Stomach smooth muscle (tissue), 2 donors: ENCODE measurements around the gene ALK.
"Not testable (repeated sequence)": the region's sequence is repeated elsewhere in the genome, so short reads cannot be mapped to it uniquely, and the experiment has no call there.

Experiments used
- H3K27ac ChIP-seq: one replicate; pipeline ENCODE4 v1.7.0; 2013; ENCODE audit warnings: mild to moderate bottlenecking, low read length, inconsistent platforms
- H3K27me3 ChIP-seq, 2 donors: one replicate each; pipeline ENCODE4 v1.7.0; 2013; ENCODE audit warnings: low read length in 2 of 2; ENCODE audit not compliant: insufficient read depth in 2 of 2, control insufficient read depth in 1 of 2
- H3K36me3 ChIP-seq, 2 donors: one replicate each; pipeline ENCODE4 v1.7.0; 2013; ENCODE audit warnings: low read length in 2 of 2; ENCODE audit not compliant: control insufficient read depth in 2 of 2, insufficient read depth in 2 of 2
- H3K4me1 ChIP-seq: one replicate; pipeline ENCODE4 v1.7.0; 2013; ENCODE audit warnings: low read length; ENCODE audit not compliant: control insufficient read depth, insufficient read depth
- H3K4me3 ChIP-seq, 2 donors: one replicate each; pipeline ENCODE4 v1.7.0; 2013; ENCODE audit warnings: low read length in 2 of 2
- H3K9ac ChIP-seq, 2 donors: one replicate each; pipeline ENCODE4 v1.7.0; 2013; ENCODE audit warnings: low read length in 2 of 2, mild to moderate bottlenecking in 1 of 2
- H3K9me3 ChIP-seq, 2 donors: one replicate each; pipeline ENCODE4 v1.7.0; 2013; ENCODE audit warnings: low read length in 2 of 2; ENCODE audit not compliant: control insufficient read depth in 2 of 2
- donor health status: healthy.
- donor health status: Pancreatic carcinoma.

ALK gene

GRCh38 chr2:29761278-29761677 is 160.1 kb downstream of the ALK start:
- Histone ChIP-seq H3K4me1 (no peaks in the 10 kb centered on the region), H3K27me3 (peaks cover 0 to 3% of the 10 kb centered on the region in 2 donors), H3K27ac (no peak overlapping the region), H3K36me3 (no peaks in the 10 kb centered on the region), H3K4me3 (no peak overlapping the region), H3K9me3 (no peaks in the 10 kb centered on the region), H3K9ac (no peak overlapping the region)

- no peaks in the 10 kb centered on the region for H3K36me3 ChIP-seq
- peaks cover 0 to 3% of the 10 kb centered on the region in 2 donors for H3K27me3 ChIP-seq
- H3K4me1 ChIP-seq = no peaks in the 10 kb centered on the region
- H3K27ac ChIP-seq = no peak overlapping the region
- H3K9me3 ChIP-seq = no peaks in the 10 kb centered on the region
- no peak overlapping the region for H3K4me3 ChIP-seq
- no peak overlapping the region for H3K9ac ChIP-seq
Observed at GRCh38 chr2:29760008-29760407, 161.4 kb downstream of the ALK start.

GRCh38 chr2:29759360-29759759 is 162.0 kb downstream of the ALK start:
- peaks cover 0 to 3% of the 10 kb centered on the region in 2 donors for H3K27me3 ChIP-seq
- H3K27ac ChIP-seq = no peak overlapping the region
- no peak overlapping the region for H3K4me3 ChIP-seq
- no peaks in the 10 kb centered on the region for H3K9me3 ChIP-seq
- H3K4me1 ChIP-seq = no peaks in the 10 kb centered on the region
- no peak overlapping the region for H3K9ac ChIP-seq
- no peaks in the 10 kb centered on the region for H3K36me3 ChIP-seq

GRCh38 chr2:29755829-29756228 is 165.6 kb downstream of the ALK start:
- Histone ChIP-seq H3K27ac (no peak overlapping the region), H3K9me3 (no peaks in the 10 kb centered on the region), H3K4me3 (no peak overlapping the region), H3K9ac (no peak overlapping the region), H3K4me1 (no peaks in the 10 kb centered on the region), H3K27me3 (peaks cover 0 to 3% of the 10 kb centered on the region in 2 donors), H3K36me3 (no peaks in the 10 kb centered on the region)

GRCh38 chr2:29755233-29755632 is 166.2 kb downstream of the ALK start:
- H3K4me3 ChIP-seq = no peak overlapping the region

GRCh38 chr2:29753671-29754444 is 167.5 kb downstream of the ALK start:
- H3K27me3 ChIP-seq = no peaks in the 10 kb centered on the region
- H3K4me1 ChIP-seq = no peaks in the 10 kb centered on the region
- H3K9me3 ChIP-seq = no peaks in the 10 kb centered on the region
- no peak overlapping the region for H3K9ac ChIP-seq
- no peaks in the 10 kb centered on the region for H3K36me3 ChIP-seq
- H3K27ac ChIP-seq = no peak overlapping the region
- no peak overlapping the region for H3K4me3 ChIP-seq

More at GRCh38 chr2:29755233-29755632, 166.2 kb downstream of the ALK start:
- Histone ChIP-seq H3K9ac (no peak overlapping the region), H3K27me3 (no peaks in the 10 kb centered on the region), H3K4me1 (no peaks in the 10 kb centered on the region), H3K27ac (no peak overlapping the region), H3K36me3 (no peaks in the 10 kb centered on the region), H3K9me3 (no peaks in the 10 kb centered on the region)

- no peaks in the 10 kb centered on the region for H3K9me3 ChIP-seq
- H3K36me3 ChIP-seq = no peaks in the 10 kb centered on the region
- H3K9ac ChIP-seq = no peak overlapping the region
- no peaks in the 10 kb centered on the region for H3K4me1 ChIP-seq
- no peak overlapping the region for H3K4me3 ChIP-seq
- H3K27ac ChIP-seq = no peak overlapping the region
- H3K27me3 ChIP-seq = no peaks in the 10 kb centered on the region
Observed at GRCh38 chr2:29751390-29751789, 170.0 kb downstream of the ALK start.

GRCh38 chr2:29750463-29750862 is 170.9 kb downstream of the ALK start:
- not testable (repeated sequence) for H3K27ac ChIP-seq, H3K4me1 ChIP-seq, H3K4me3 ChIP-seq, H3K9me3 ChIP-seq, H3K27me3 ChIP-seq, H3K9ac ChIP-seq, H3K36me3 ChIP-seq

GRCh38 chr2:29749843-29750242 is 171.5 kb downstream of the ALK start:
- no peak overlapping the region for H3K4me3 ChIP-seq
- no peak overlapping the region for H3K27ac ChIP-seq
- no peaks in the 10 kb centered on the region for H3K27me3 ChIP-seq
- H3K9ac ChIP-seq = no peak overlapping the region
- H3K36me3 ChIP-seq = no peaks in the 10 kb centered on the region
- H3K4me1 ChIP-seq = no peaks in the 10 kb centered on the region
- H3K9me3 ChIP-seq = no peaks in the 10 kb centered on the region

GRCh38 chr2:29749041-29749440 is 172.3 kb downstream of the ALK start:
- Histone ChIP-seq H3K9me3 (no peaks in the 10 kb centered on the region), H3K4me1 (no peaks in the 10 kb centered on the region), H3K36me3 (no peaks in the 10 kb centered on the region), H3K27ac (no peak overlapping the region), H3K4me3 (no peak overlapping the region), H3K27me3 (no peaks in the 10 kb centered on the region), H3K9ac (no peak overlapping the region)

GRCh38 chr2:29747786-29748470 is 173.5 kb downstream of the ALK start:
- Histone ChIP-seq H3K27ac (no peak overlapping the region), H3K27me3 (no peaks in the 10 kb centered on the region), H3K4me1 (no peaks in the 10 kb centered on the region), H3K9ac (no peak overlapping the region), H3K36me3 (no peaks in the 10 kb centered on the region), H3K9me3 (no peaks in the 10 kb centered on the region), H3K4me3 (no peak overlapping the region)
